Mesenchymal stem cell (in vitro differentiated cells and primary cell): ENCODE data around the gene AGAP1.
"Not testable (repeated sequence)": the region's sequence is repeated elsewhere in the genome, so short reads cannot be mapped to it uniquely, and the experiment has no call there.

Source experiments
- DNase-seq: peaks from one replicate; pipeline ENCODE4 v3.0.0-alpha.2; 2013
- H2AFZ ChIP-seq: one replicate; pipeline ENCODE4 v1.6.1; 2013; ENCODE audit warnings: low read depth, mild to moderate bottlenecking, control low read depth, inconsistent platforms, low read length, moderate library complexity
- H2AK5ac ChIP-seq: 2 replicates; pipeline ENCODE4 v1.6.1; 2013; ENCODE audit warnings: low read length, moderate library complexity, mild to moderate bottlenecking, inconsistent platforms; ENCODE audit not compliant: severe bottlenecking
- H2BK120ac ChIP-seq: one replicate; pipeline ENCODE4 v1.6.1; 2013; ENCODE audit warnings: low read depth, mild to moderate bottlenecking, inconsistent platforms, low read length, moderate library complexity
- H2BK12ac ChIP-seq, 2 experiments: one replicate each; pipeline ENCODE4 v1.6.1; 2013; ENCODE audit warnings: inconsistent platforms in 2 of 2, low read length in 2 of 2, mild to moderate bottlenecking in 2 of 2, moderate library complexity in 2 of 2, control low read depth in 1 of 2
- H2BK15ac ChIP-seq: one replicate; pipeline ENCODE4 v1.6.1; 2013; ENCODE audit warnings: mild to moderate bottlenecking, low read depth, inconsistent platforms; ENCODE audit not compliant: poor library complexity, severe bottlenecking
- H2BK5ac ChIP-seq: 2 replicates; pipeline ENCODE4 v1.6.1; 2013; ENCODE audit warnings: low read depth, mild to moderate bottlenecking, low read length, control low read depth, inconsistent platforms; ENCODE audit not compliant: poor library complexity, severe bottlenecking
- H3K14ac ChIP-seq, 2 experiments: one replicate each; pipeline ENCODE4 v1.6.1; 2013; ENCODE audit warnings: inconsistent platforms in 2 of 2, low read length in 2 of 2, control low read depth in 1 of 2, mild to moderate bottlenecking in 1 of 2, moderate library complexity in 1 of 2
- H3K18ac ChIP-seq, 2 experiments: one replicate each; pipeline ENCODE4 v1.6.1; 2013; ENCODE audit warnings: inconsistent platforms in 2 of 2, low read length in 2 of 2, control low read depth in 1 of 2, low read depth in 1 of 2, mild to moderate bottlenecking in 1 of 2
- H3K23ac ChIP-seq, 2 experiments: one replicate each; pipeline ENCODE4 v1.6.1; 2013; ENCODE audit warnings: inconsistent platforms in 2 of 2, low read length in 2 of 2, mild to moderate bottlenecking in 2 of 2, moderate library complexity in 2 of 2, control low read depth in 1 of 2
- H3K27ac ChIP-seq: 2 replicates; pipeline ENCODE4 v1.5.1; 2013; ENCODE audit warnings: mild to moderate bottlenecking, moderate library complexity, low read length, control low read depth, inconsistent platforms; ENCODE audit not compliant: poor library complexity, severe bottlenecking
- H3K27me3 ChIP-seq, 2 experiments: 2 replicates each; pipeline versions ENCODE4 v1.6.1 to v1.7.0; 2013; ENCODE audit warnings: low read length in 2 of 2, mild to moderate bottlenecking in 2 of 2, moderate library complexity in 2 of 2, control low read depth in 1 of 2, inconsistent platforms in 1 of 2; ENCODE audit not compliant: control insufficient read depth in 1 of 2, insufficient read depth in 1 of 2
- H3K36me3 ChIP-seq, 2 experiments: 2 replicates each; pipeline versions ENCODE4 v1.6.1 to v1.7.0; 2013; ENCODE audit warnings: low read length in 2 of 2, control low read depth in 1 of 2, inconsistent platforms in 1 of 2, low read depth in 1 of 2, mild to moderate bottlenecking in 1 of 2; ENCODE audit not compliant: insufficient read depth in 2 of 2, control insufficient read depth in 1 of 2
- H3K4ac ChIP-seq, 2 experiments: one replicate each; pipeline ENCODE4 v1.6.1; 2013; ENCODE audit warnings: inconsistent platforms in 2 of 2, low read length in 2 of 2, mild to moderate bottlenecking in 2 of 2, moderate library complexity in 2 of 2, control low read depth in 1 of 2, low read depth in 1 of 2
- H3K4me1 ChIP-seq: 2 replicates; pipeline ENCODE4 v1.6.1; 2013; ENCODE audit warnings: low read depth, low read length, control low read depth; ENCODE audit not compliant: control insufficient read depth, insufficient read depth
- H3K4me2 ChIP-seq: 2 replicates; pipeline ENCODE4 v1.6.1; 2013; ENCODE audit warnings: low read length, mild to moderate bottlenecking, inconsistent platforms; ENCODE audit not compliant: poor library complexity, severe bottlenecking
- H3K4me3 ChIP-seq, 2 experiments: 2 replicates each; pipeline versions ENCODE4 v1.5.1 to v1.7.0; 2013; ENCODE audit warnings: low read length in 2 of 2, mild to moderate bottlenecking in 2 of 2, control low read depth in 1 of 2, low read depth in 1 of 2; ENCODE audit not compliant: insufficient read depth in 1 of 2
- H3K79me1 ChIP-seq: replicated peaks from 2 replicates; pipeline ENCODE4 v1.6.1; 2013; ENCODE audit warnings: mild to moderate bottlenecking, control low read depth, low read length, inconsistent platforms; ENCODE audit not compliant: poor library complexity, severe bottlenecking
- H3K9ac ChIP-seq: 2 replicates; pipeline ENCODE4 v1.7.0; 2013; ENCODE audit warnings: mild to moderate bottlenecking, low read length, moderate library complexity
- H3K9me3 ChIP-seq: 2 replicates; pipeline ENCODE4 v1.7.0; 2013; ENCODE audit warnings: mild to moderate bottlenecking, low read length; ENCODE audit not compliant: control insufficient read depth
- H4K8ac ChIP-seq: one replicate; pipeline ENCODE4 v1.6.1; 2013; ENCODE audit warnings: inconsistent platforms, mild to moderate bottlenecking, low read length, moderate library complexity
- H4K91ac ChIP-seq: one replicate; pipeline ENCODE4 v1.6.1; 2013; ENCODE audit warnings: mild to moderate bottlenecking, low read length, inconsistent platforms
- WGBS: methylation state at CpG from one replicate; pipeline ENCODE4 v1.1.7; 2013; ENCODE audit warnings: mixed read lengths; 5-methylcytosine and 5-hydroxymethylcytosine counted together

The AGAP1 gene

DNA sequence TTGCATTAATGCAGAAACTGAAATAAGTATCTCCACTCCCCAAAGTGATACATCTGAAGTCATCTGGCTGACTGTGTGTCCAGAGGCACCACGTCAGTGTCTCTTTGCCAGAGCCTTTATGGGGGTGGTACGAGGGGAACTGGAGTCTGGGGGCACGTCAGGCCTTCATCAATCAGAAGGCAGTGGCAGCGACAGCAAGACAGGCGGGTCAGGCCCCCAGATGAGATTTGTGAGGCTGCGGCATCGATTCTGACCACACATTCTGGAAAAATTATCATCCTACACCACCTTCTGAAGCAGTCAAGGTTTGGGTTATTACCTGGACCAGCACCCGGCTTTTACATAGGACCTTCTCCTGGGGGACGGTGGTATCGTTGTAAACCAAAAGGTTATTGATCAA is 450.7 kb downstream of the AGAP1 start:
- no peak overlapping the region for H3K4ac ChIP-seq
- peaks cover 9% of the 10 kb centered on the region for H3K4me1 ChIP-seq
- H3K18ac ChIP-seq = no peak overlapping the region
- no peak overlapping the region for H4K8ac ChIP-seq
- no peak overlapping the region for H4K91ac ChIP-seq
- H3K4me2 ChIP-seq = no peak overlapping the region
- DNase-seq = no peak
- no peak overlapping the region for H3K27ac ChIP-seq
- H2AFZ ChIP-seq = no peak overlapping the region
- no peaks in the 10 kb centered on the region for H3K9me3 ChIP-seq
- H3K9ac ChIP-seq = no peak overlapping the region
- H3K4me3 ChIP-seq = no peak overlapping the region
- no peak overlapping the region for H3K14ac ChIP-seq
- no peak overlapping the region for H2BK120ac ChIP-seq
- H2BK5ac ChIP-seq = no peak overlapping the region
- H3K79me1 ChIP-seq = peaks cover 2% of the 10 kb centered on the region
- no peak overlapping the region for H3K23ac ChIP-seq
- peaks cover 0 to 11% of the 10 kb centered on the region in 2 experiments for H3K36me3 ChIP-seq
- no peaks in the 10 kb centered on the region for H3K27me3 ChIP-seq
- no peak overlapping the region for H2AK5ac ChIP-seq
- no peak overlapping the region for H2BK12ac ChIP-seq
- no peak overlapping the region for H2BK15ac ChIP-seq
- WGBS = 94% methylated on average over 9 of the region's 10 CpGs

DNA sequence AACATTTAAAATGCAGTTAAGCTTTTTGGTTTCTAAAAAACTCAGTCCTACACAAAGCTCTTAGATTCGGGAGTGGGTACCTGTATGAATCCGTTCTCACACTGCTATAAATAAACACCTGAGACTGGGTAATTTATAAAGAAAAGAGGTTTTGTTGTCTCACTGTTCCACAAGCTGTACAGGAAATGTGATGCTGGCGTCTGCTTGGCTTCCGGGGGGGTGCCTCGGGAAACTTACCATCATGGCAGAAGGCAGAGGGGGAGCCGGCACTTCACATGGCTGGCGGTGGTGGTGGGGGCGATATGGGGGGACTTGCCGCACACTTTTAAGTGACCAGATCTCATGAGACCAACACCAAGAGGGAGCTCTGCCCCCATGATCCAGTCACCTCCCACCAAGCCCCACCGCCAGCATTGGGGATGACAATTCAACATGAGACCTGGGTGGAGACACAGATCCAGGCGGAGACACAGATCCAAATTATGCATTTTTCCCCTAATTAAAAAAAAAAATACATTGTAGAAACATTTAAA is 451.8 kb downstream of the AGAP1 start:
- H3K9me3 ChIP-seq = no peaks in the 10 kb centered on the region
- no peak overlapping the region for H3K23ac ChIP-seq
- H4K91ac ChIP-seq = no peak overlapping the region
- no peak overlapping the region for H4K8ac ChIP-seq
- no peak overlapping the region for H3K9ac ChIP-seq
- peaks cover 0 to 9% of the 10 kb centered on the region in 2 experiments for H3K36me3 ChIP-seq
- no peak overlapping the region for H3K4me3 ChIP-seq
- H2BK12ac ChIP-seq = no peak overlapping the region
- no peak overlapping the region for H2BK5ac ChIP-seq
- H2AK5ac ChIP-seq = no peak overlapping the region
- no peak overlapping the region for H3K14ac ChIP-seq
- no peak overlapping the region for H3K27ac ChIP-seq
- H3K4ac ChIP-seq = no peak overlapping the region
- no peak overlapping the region for H2AFZ ChIP-seq
- no peak for DNase-seq
- H2BK15ac ChIP-seq = no peak overlapping the region
- H2BK120ac ChIP-seq = no peak overlapping the region
- peaks cover 6% of the 10 kb centered on the region for H3K4me1 ChIP-seq
- WGBS = 84% methylated on average over 7 of the region's 11 CpGs
- H3K79me1 ChIP-seq = peaks cover 2% of the 10 kb centered on the region
- H3K27me3 ChIP-seq = no peaks in the 10 kb centered on the region
- no peak overlapping the region for H3K4me2 ChIP-seq
- H3K18ac ChIP-seq = no peak overlapping the region

DNA sequence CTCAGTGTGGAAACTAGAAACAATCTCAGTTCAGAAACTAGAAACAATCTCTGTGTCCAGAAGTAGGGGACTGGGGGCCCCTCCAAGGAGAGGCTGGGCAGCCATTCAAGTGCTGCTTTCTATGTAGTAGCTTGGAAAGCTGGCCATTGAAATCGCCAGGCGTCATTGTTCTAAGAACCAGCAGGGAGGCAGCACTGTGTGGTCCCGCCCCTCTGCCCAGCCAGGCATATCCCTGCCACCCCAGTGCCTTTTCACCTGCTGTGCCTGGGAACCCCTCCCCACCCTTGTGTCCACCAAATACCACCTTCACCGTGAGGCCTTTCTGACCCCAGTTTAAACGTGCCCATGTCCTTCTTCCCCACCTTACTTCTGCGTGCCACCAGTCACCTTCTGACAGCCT is 452.7 kb downstream of the AGAP1 start:
- H3K4me2 ChIP-seq = no peak overlapping the region
- peaks cover 5% of the 10 kb centered on the region for H3K4me1 ChIP-seq
- no peak for DNase-seq
- no peak overlapping the region for H2BK120ac ChIP-seq
- H3K23ac ChIP-seq = no peak overlapping the region
- no peak overlapping the region for H2AFZ ChIP-seq
- no peak overlapping the region for H4K8ac ChIP-seq
- H3K9me3 ChIP-seq = no peaks in the 10 kb centered on the region
- 76% methylated on average over 5 of the region's 6 CpGs for WGBS
- no peak overlapping the region for H3K27ac ChIP-seq
- H3K36me3 ChIP-seq = peaks cover 0 to 5% of the 10 kb centered on the region in 2 experiments
- no peak overlapping the region for H2BK15ac ChIP-seq
- H3K18ac ChIP-seq = no peak overlapping the region
- H3K9ac ChIP-seq = no peak overlapping the region
- H3K14ac ChIP-seq = no peak overlapping the region
- H3K79me1 ChIP-seq = peaks cover 2% of the 10 kb centered on the region
- H4K91ac ChIP-seq = no peak overlapping the region
- no peak overlapping the region for H2BK12ac ChIP-seq
- no peak overlapping the region for H2BK5ac ChIP-seq
- no peaks in the 10 kb centered on the region for H3K27me3 ChIP-seq
- H3K4me3 ChIP-seq = no peak overlapping the region
- no peak overlapping the region for H3K4ac ChIP-seq
- no peak overlapping the region for H2AK5ac ChIP-seq

DNA sequence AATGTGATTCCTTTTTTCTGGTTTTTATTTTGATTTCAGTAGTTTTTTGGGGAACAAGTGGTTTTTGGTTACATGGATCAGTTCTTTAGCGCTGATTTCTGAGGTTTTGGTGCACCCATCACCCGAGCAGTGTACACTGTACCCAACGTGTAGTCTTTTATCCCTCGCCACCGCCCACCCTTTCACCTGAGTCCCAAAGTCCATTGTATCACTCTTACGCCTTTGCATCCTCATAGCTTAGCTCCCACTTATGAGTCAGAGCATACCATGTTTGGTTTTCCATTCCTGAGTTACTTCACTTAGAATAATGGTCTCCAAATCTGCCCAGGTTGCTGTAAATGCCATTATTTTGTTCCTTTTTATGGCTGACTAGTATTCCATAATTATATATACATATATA is 453.2 kb downstream of the AGAP1 start:
- not testable (repeated sequence) for H2AFZ ChIP-seq, H3K4me3 ChIP-seq, H3K27ac ChIP-seq, H3K23ac ChIP-seq, H2BK15ac ChIP-seq, DNase-seq, H3K9me3 ChIP-seq, H3K79me1 ChIP-seq, H3K4me2 ChIP-seq, H2AK5ac ChIP-seq, H2BK5ac ChIP-seq, H3K36me3 ChIP-seq, H3K4ac ChIP-seq, H2BK12ac ChIP-seq, H3K4me1 ChIP-seq, H3K27me3 ChIP-seq, H3K18ac ChIP-seq, H4K91ac ChIP-seq, H3K14ac ChIP-seq, H2BK120ac ChIP-seq, H3K9ac ChIP-seq, H4K8ac ChIP-seq
- WGBS = 80% methylated on average over 6 of the region's 6 CpGs
